ENCODE measurements around the gene MRPL27. TPM values are rescaled to one million over a fixed set of nuclear protein-coding genes. Genes with fewer than 3 reads are reported as not detected.

Gene MRPL27
- total RNA-seq, 2 experiments from 2014 or later, result 55.1 to 58.2 TPM

GRCh38 chr17:50381920-50382319 is 8.9 kb upstream of the MRPL27 start:
- H3K27ac Mint-ChIP-seq, result no peak overlapping the region
- H3K27me3 Mint-ChIP-seq (ENCODE audit: low read depth), result no peaks in the 10 kb centered on the region
- no peak overlapping the region for H3K4me3 Mint-ChIP-seq
- no peaks in the 10 kb centered on the region for H3K9me3 Mint-ChIP-seq
- H3K4me1 Mint-ChIP-seq (ENCODE audit: low read depth), result no peaks in the 10 kb centered on the region
- no peak for DNase-seq
- H3K36me3 Mint-ChIP-seq (ENCODE audit: low read depth), result peaks cover 43% of the 10 kb centered on the region
- intact Hi-C loops (cut with micrococcal nuclease), result no loop called here
- CTCF ChIA-PET, result interaction anchor here (0.7 to 1.8 kb wide), 3 partner anchors 20 to 182 kb away, joined by 3 to 5 read pairs (median 4); no protein-coding TSS in a partner anchor

DNA sequence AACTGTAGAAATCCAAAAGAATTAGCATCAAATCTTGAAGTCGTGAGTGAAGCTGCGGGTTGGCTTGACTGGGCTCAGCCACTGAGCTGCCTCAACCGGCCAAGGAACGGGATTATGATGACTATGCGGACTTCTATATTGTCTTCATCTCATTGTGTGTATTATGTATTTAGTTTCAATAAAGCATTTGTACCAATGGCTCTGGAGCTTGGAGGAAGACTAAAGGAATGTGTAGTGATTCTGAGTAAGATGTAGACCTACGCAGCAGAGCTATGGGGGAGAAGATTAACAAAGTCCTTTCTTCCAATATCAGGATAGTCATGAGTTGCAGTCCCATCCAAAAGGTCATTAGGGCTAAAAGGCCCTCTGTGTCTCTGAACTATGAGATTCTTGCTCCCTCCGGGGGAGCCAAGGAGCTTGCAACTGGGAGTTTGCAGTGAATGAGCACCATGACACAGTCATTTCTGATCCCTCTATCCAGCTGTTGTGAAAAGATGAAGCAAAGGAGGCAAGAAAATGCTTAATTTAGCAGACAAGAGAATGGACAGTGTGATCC is 8.4 kb upstream of the MRPL27 start:
- H3K4me1 Mint-ChIP-seq (ENCODE audit: low read depth), result no peaks in the 10 kb centered on the region
- CTCF ChIA-PET, result interaction anchor here (0.7 to 1.8 kb wide), 4 partner anchors 9 to 181 kb away, joined by 3 to 5 read pairs (median 4); no protein-coding TSS in a partner anchor
- DNase-seq, result no peak
- H3K27ac Mint-ChIP-seq, result no peak overlapping the region
- intact Hi-C loops (cut with micrococcal nuclease), result no loop called here
- no peaks in the 10 kb centered on the region for H3K27me3 Mint-ChIP-seq (ENCODE audit: low read depth)
- H3K36me3 Mint-ChIP-seq (ENCODE audit: low read depth), result peaks cover 48% of the 10 kb centered on the region
- H3K9me3 Mint-ChIP-seq, result no peaks in the 10 kb centered on the region
- no peak overlapping the region for H3K4me3 Mint-ChIP-seq

DNA sequence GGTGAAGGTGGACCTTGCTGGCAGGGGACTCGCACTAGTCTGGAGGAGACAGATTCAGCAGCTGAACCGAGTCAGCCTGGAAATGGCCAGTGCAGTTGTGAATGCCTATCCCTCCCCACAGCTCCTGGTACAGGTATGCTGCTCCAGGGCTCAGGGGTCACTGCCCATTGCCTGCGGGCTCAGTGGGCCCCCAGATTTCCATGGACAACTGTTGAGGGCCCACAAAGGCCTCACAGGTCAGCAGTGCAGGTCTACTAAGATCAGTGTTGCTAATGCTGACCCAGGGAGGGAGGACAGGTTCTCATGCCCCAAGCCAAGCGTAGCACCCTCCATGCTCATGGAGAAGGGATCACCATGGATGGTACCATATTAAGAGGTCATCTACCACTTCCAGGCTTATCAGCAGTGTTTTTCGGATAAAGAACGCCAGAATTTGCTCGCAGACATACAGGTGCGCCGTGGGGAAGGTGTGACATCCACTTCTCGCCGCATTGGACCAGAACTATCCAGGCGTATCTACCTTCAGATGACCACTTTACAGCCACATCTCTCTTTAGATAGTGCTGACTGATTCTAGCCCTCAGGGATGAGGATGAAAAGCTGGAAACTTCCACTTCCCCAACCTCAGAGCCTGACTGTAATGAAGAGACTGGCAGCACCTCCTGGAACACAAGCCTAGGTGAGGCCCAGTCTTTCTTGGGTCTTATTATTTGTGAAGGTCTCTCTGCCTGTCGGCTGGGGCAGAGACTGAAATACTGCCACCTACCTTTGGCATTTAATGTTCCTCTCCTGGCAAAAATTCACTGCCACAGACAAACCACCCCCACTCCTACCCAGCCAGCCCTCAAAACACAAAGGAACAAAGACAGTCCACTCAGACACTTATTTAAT is 7.6 kb upstream of the MRPL27 start:
- no peaks in the 10 kb centered on the region for H3K27me3 Mint-ChIP-seq (ENCODE audit: low read depth)
- intact Hi-C loops (cut with micrococcal nuclease), result no loop called here
- H3K27ac Mint-ChIP-seq, result no peak overlapping the region
- H3K36me3 Mint-ChIP-seq (ENCODE audit: low read depth), result peaks cover 49% of the 10 kb centered on the region
- no peak for DNase-seq
- CTCF ChIA-PET, result interaction anchor here (0.6 to 1.0 kb wide), 4 partner anchors 10 to 109 kb away, joined by 3 to 4 read pairs (median 3); no protein-coding TSS in a partner anchor
- no peaks in the 10 kb centered on the region for H3K9me3 Mint-ChIP-seq
- no peaks in the 10 kb centered on the region for H3K4me1 Mint-ChIP-seq (ENCODE audit: low read depth)
- H3K4me3 Mint-ChIP-seq, result no peak overlapping the region

DNA sequence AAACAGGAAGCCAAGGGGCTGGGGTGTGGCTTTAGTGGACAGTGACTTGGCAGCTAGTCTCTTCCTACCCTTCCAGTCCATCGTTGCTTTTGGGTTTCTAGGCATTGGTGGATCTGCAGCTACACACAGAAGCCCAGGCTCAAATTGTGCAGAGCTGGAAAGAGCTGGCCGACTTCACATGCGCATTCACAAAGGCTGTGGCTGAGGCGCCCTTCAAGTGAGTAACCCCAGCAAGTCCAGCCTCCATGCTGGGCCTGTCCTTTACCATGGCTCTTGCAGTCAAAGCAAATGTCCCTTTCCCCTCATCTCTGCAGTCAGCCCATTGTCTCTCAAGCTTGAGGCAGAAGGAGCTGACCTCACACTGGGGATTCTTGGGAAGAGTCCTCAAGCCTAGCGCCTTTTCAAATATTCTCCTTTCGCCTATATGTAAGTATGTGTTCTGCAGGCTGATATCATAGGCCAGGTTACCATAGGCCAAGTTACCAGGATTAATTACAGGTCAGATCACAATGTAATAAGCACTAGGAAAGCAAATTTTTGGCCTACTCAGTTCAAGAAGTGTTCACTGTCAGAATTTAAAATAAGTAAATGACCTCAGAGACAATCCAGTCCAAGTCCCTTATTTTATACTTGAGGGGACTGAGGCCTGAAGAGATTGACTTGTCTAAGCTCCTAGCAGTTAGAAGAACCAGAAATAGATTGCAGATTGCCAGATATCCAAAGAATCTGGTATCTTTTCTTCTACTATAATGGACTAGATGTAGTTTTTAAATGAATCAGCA is 6.6 kb upstream of the MRPL27 start:
- DNase-seq, result no peak
- intact Hi-C loops (cut with micrococcal nuclease), result no loop called here
- H3K9me3 Mint-ChIP-seq, result no peaks in the 10 kb centered on the region
- H3K27me3 Mint-ChIP-seq (ENCODE audit: low read depth), result no peaks in the 10 kb centered on the region
- H3K36me3 Mint-ChIP-seq (ENCODE audit: low read depth), result peaks cover 51% of the 10 kb centered on the region
- H3K27ac Mint-ChIP-seq, result no peak overlapping the region
- H3K4me1 Mint-ChIP-seq (ENCODE audit: low read depth), result no peaks in the 10 kb centered on the region
- CTCF ChIA-PET, result interaction anchor here (1.7 kb wide), 1 partner anchor 18 kb away, joined by 8 read pairs; the partner anchor contains the start of gene LRRC59
- H3K4me3 Mint-ChIP-seq, result no peak overlapping the region

- no peak for DNase-seq
- Mint-ChIP-seq H3K9me3 (no peaks in the 10 kb centered on the region), H3K4me3 (no peak overlapping the region), H3K36me3 (ENCODE audit: low read depth) (peaks cover 57% of the 10 kb centered on the region), H3K27me3 (ENCODE audit: low read depth) (no peaks in the 10 kb centered on the region), H3K4me1 (ENCODE audit: low read depth) (peaks cover 21% of the 10 kb centered on the region), H3K27ac (no peak overlapping the region)
- CTCF ChIA-PET, result interaction anchor here (0.8 to 6.6 kb wide), 3 partner anchors 14 to 22 kb away, joined by 4 to 44 read pairs (median 10); partner anchors contain the start of gene LRRC59
- intact Hi-C loops (cut with micrococcal nuclease), result no loop called here
Observed at GRCh38 chr17:50375858-50376538, 3.0 kb upstream of the MRPL27 start.

GRCh38 chr17:50373705-50374104 is 721 bp upstream of the MRPL27 start:
- peaks cover 56% of the 10 kb centered on the region for H3K36me3 Mint-ChIP-seq (ENCODE audit: low read depth)
- CTCF ChIA-PET, result interaction anchor here (0.6 to 6.6 kb wide), 5 partner anchors 12 to 173 kb away, joined by 3 to 44 read pairs (median 4); partner anchors contain the start of gene LRRC59
- no peaks in the 10 kb centered on the region for H3K27me3 Mint-ChIP-seq (ENCODE audit: low read depth)
- peak overlapping the region; percentile 99 for H3K27ac Mint-ChIP-seq
- DNase-seq, result no peak
- H3K4me1 Mint-ChIP-seq (ENCODE audit: low read depth), result peaks cover 30% of the 10 kb centered on the region
- intact Hi-C loops (cut with micrococcal nuclease), result loop anchor here (1.0 to 2.0 kb wide), 2 partner anchors 24 to 53 kb away; partner anchors contain the start of genes ACSF2 and LRRC59
- H3K9me3 Mint-ChIP-seq, result no peaks in the 10 kb centered on the region
- H3K4me3 Mint-ChIP-seq, result peak overlapping the region; percentile 99

DNA sequence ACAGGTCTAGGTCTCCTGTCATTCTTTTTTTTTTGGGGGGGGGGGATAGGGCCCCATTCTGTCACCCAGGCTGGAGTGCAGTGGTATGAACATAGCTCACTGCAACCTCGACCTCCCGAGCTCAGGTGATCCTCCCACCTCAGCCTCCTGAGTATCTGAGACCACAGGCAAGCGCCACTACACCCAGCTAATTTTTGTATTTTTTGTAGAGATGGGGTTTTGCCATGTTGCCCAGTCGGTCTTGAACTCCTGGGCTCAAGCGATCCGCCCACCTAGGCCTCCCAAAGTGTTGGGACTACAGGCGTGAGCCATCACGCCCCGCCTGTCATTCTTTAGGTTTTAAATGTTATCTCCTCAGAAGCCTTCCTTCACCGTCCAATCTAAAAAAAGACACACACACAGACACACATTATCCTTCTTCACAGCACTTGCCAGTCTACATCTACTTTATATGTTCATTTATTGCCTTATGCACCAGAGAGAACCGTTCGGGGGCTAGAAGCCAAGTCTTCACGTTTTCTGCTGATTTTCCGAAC is 694 bp downstream of the MRPL27 start:
- CTCF ChIA-PET, result interaction anchor here (0.6 to 6.6 kb wide), 3 partner anchors 10 to 79 kb away, joined by 3 to 44 read pairs (median 24); partner anchors contain the start of gene LRRC59

GRCh38 chr17:50371526-50371925 is 1.5 kb downstream of the MRPL27 start:
- H3K27me3 Mint-ChIP-seq (ENCODE audit: low read depth), result no peaks in the 10 kb centered on the region
- H3K4me3 Mint-ChIP-seq, result peak overlapping the region; percentile 99
- H3K36me3 Mint-ChIP-seq (ENCODE audit: low read depth), result peaks cover 51% of the 10 kb centered on the region
- no peak for DNase-seq
- H3K4me1 Mint-ChIP-seq (ENCODE audit: low read depth), result peaks cover 30% of the 10 kb centered on the region
- intact Hi-C loops (cut with micrococcal nuclease), result no loop called here
- no peaks in the 10 kb centered on the region for H3K9me3 Mint-ChIP-seq
- H3K27ac Mint-ChIP-seq, result peak overlapping the region; percentile 58
- CTCF ChIA-PET, result interaction anchor here (0.6 to 6.6 kb wide), 3 partner anchors 9 to 79 kb away, joined by 3 to 44 read pairs (median 5); no protein-coding TSS in a partner anchor

More for the DNA sequence above, 694 bp downstream of the MRPL27 start:
- no peaks in the 10 kb centered on the region for H3K27me3 Mint-ChIP-seq (ENCODE audit: low read depth)
- peak overlapping the region; percentile 99 for H3K4me3 Mint-ChIP-seq
- H3K36me3 Mint-ChIP-seq (ENCODE audit: low read depth), result peaks cover 55% of the 10 kb centered on the region
- H3K9me3 Mint-ChIP-seq, result no peaks in the 10 kb centered on the region
- DNase-seq, result no peak
- H3K4me1 Mint-ChIP-seq (ENCODE audit: low read depth), result peaks cover 30% of the 10 kb centered on the region
- peak overlapping the region; percentile 99 for H3K27ac Mint-ChIP-seq
- intact Hi-C loops (cut with micrococcal nuclease), result loop anchor here (1.0 to 2.0 kb wide), 4 partner anchors 10 to 335 kb away; partner anchors contain the start of genes ACSF2, ANKRD40 and XYLT2

GRCh38 chr17:50370052-50370451 is 2.9 kb downstream of the MRPL27 start:
- H3K36me3 Mint-ChIP-seq (ENCODE audit: low read depth), result peaks cover 38% of the 10 kb centered on the region
- no peaks in the 10 kb centered on the region for H3K27me3 Mint-ChIP-seq (ENCODE audit: low read depth)
- no peaks in the 10 kb centered on the region for H3K9me3 Mint-ChIP-seq
- CTCF ChIA-PET, result interaction anchor here (0.7 to 6.6 kb wide), 2 partner anchors 8 to 66 kb away, joined by 3 to 44 read pairs; no protein-coding TSS in a partner anchor
- no peak overlapping the region for H3K27ac Mint-ChIP-seq
- no peak for DNase-seq
- intact Hi-C loops (cut with micrococcal nuclease), result no loop called here
- H3K4me3 Mint-ChIP-seq, result peak overlapping the region; percentile 5
- H3K4me1 Mint-ChIP-seq (ENCODE audit: low read depth), result peaks cover 30% of the 10 kb centered on the region

- intact Hi-C loops (cut with micrococcal nuclease), result no loop called here
- Mint-ChIP-seq H3K4me1 (ENCODE audit: low read depth) (peaks cover 22% of the 10 kb centered on the region), H3K4me3 (no peak overlapping the region), H3K9me3 (no peaks in the 10 kb centered on the region), H3K36me3 (ENCODE audit: low read depth) (peaks cover 27% of the 10 kb centered on the region), H3K27ac (no peak overlapping the region), H3K27me3 (ENCODE audit: low read depth) (no peaks in the 10 kb centered on the region)
- no peak for DNase-seq
- CTCF ChIA-PET, result interaction anchor here (4.3 kb wide), 1 partner anchor 30 kb away, joined by 19 read pairs; the partner anchor contains the start of gene LRRC59
Observed at GRCh38 chr17:50367401-50367800, 5.6 kb downstream of the MRPL27 start.

Measured in activated naive CD4-positive, alpha-beta T cell treated with anti-CD3 and anti-CD28 coated beads for 36 hours (primary cell).